Activated naive CD4-positive, alpha-beta T cell treated with anti-CD3 and anti-CD28 coated beads, Interleukin-2, amount 50 U/mL, for 24 hours (primary cell): ENCODE data around the gene SPAG17.

Source experiments
- H3K27ac Mint-ChIP-seq: one replicate; pipeline ENCODE4 v1.8.0; 2021; ENCODE audit warnings: mild to moderate bottlenecking, mixed read lengths
- H3K27me3 Mint-ChIP-seq: one replicate; pipeline ENCODE4 v1.8.0; 2021; ENCODE audit warnings: mixed read lengths
- H3K36me3 Mint-ChIP-seq: one replicate; pipeline ENCODE4 v1.8.0; 2021; ENCODE audit warnings: mixed read lengths
- H3K4me1 Mint-ChIP-seq: one replicate; pipeline ENCODE4 v1.8.0; 2021; ENCODE audit warnings: mixed read lengths
- H3K4me3 Mint-ChIP-seq: one replicate; pipeline ENCODE4 v1.8.0; 2021; ENCODE audit warnings: mild to moderate bottlenecking, mixed read lengths
- H3K9me3 Mint-ChIP-seq: one replicate; pipeline ENCODE4 v1.8.0; 2021; ENCODE audit warnings: mixed read lengths

SPAG17 gene

GRCh38 chr1:118189564-118189963 lies 4.5 kb upstream of the SPAG17 start:
- Mint-ChIP-seq H3K27ac (no peak overlapping the region), H3K4me1 (peaks cover 7% of the 10 kb centered on the region), H3K36me3 (no peaks in the 10 kb centered on the region), H3K9me3 (peaks cover 24% of the 10 kb centered on the region), H3K4me3 (no peak overlapping the region), H3K27me3 (peaks cover 8% of the 10 kb centered on the region)

- Mint-ChIP-seq H3K36me3 (no peaks in the 10 kb centered on the region), H3K27ac (no peak overlapping the region), H3K9me3 (peaks cover 22% of the 10 kb centered on the region), H3K27me3 (peaks cover 10% of the 10 kb centered on the region), H3K4me3 (no peak overlapping the region), H3K4me1 (peaks cover 8% of the 10 kb centered on the region)
Observed at GRCh38 chr1:118188411-118188810, 3.4 kb upstream of the SPAG17 start.

DNA sequence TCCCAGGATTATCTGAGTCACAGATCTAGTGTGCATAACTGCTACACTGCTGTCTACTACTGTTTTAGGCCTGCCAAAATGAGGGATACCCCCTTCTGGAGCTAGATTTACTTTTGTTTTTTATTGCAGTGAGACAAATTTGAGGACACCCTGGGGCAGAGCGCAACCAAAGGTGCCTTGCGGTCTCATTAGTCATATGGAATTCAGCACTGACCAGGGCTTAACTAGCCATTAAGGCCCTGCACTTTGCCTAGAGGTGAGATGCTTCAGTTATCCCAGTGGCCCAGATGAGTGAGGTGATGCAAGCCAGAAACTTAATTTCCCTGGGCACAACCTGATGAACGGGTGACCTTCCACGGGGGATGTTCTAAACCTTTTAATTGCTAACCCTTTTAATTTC lies 998 bp upstream of the SPAG17 start:
- Mint-ChIP-seq H3K27ac (no peak overlapping the region), H3K4me1 (peaks cover 8% of the 10 kb centered on the region), H3K9me3 (peaks cover 13% of the 10 kb centered on the region), H3K36me3 (no peaks in the 10 kb centered on the region), H3K4me3 (no peak overlapping the region), H3K27me3 (peaks cover 11% of the 10 kb centered on the region)

DNA sequence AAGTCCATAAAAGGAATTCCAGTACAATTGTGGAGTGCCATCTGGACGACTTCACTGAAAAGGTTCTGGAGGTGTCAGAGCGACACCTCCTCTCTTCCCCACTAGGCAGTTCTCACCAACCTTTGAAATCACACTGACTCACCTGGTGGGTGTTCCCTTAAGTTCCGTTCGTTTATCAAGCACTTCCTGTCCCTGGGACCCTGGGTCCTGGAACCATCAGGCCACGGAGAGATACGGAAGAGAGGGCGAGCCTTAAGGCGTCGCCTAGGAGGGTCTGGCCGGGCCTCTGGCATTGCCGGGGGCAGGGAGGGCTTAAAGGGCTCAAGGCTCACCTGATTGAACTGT lies 317 bp downstream of the SPAG17 start:
- Mint-ChIP-seq H3K27ac (no peak overlapping the region), H3K36me3 (no peaks in the 10 kb centered on the region), H3K9me3 (peaks cover 13% of the 10 kb centered on the region), H3K4me3 (no peak overlapping the region), H3K4me1 (peaks cover 8% of the 10 kb centered on the region), H3K27me3 (peaks cover 11% of the 10 kb centered on the region)

DNA sequence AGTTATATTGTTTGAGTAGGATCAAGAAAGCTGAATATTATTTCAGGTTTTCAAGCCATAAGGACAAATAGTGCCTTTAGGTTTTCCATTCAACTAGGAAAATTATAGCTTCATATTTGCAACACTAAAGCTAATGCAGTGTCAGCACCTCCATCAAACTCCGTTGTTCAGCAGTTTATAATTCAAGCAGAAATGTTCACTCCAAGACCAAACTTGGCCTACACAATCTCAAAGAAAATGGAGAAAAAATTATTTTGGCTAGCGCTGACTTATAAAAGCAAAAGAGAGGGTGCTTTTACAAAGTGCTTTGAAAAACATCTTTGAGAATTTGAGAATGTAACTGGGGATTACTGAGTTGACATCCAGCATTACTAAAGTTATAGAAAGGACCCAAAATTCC lies 1.4 kb downstream of the SPAG17 start:
- Mint-ChIP-seq H3K27me3 (peaks cover 11% of the 10 kb centered on the region), H3K4me1 (peaks cover 8% of the 10 kb centered on the region), H3K27ac (no peak overlapping the region), H3K9me3 (peaks cover 13% of the 10 kb centered on the region), H3K36me3 (no peaks in the 10 kb centered on the region), H3K4me3 (no peak overlapping the region)

DNA sequence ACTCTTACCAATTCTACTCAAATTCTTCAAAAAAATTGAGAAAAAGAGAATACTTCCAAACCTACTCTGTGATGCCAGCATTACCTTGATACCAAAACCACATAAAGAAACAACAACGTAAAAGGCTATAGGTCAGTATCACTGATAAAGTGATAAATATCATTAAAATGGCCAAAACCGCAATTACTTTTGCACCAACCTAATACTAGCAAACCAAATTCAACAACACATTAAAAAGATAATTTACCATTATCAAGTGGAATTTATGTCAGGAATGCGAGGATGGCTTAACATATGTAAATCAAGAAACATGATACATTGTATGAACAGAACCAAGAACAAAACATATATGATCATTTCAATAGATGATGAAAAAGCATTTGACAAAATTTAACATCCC lies 7.0 kb downstream of the SPAG17 start:
- no peak overlapping the region for H3K27ac Mint-ChIP-seq
- no peaks in the 10 kb centered on the region for H3K4me1 Mint-ChIP-seq
- H3K27me3 Mint-ChIP-seq: peaks cover 1% of the 10 kb centered on the region
- H3K9me3 Mint-ChIP-seq: peaks cover 16% of the 10 kb centered on the region
- no peak overlapping the region for H3K4me3 Mint-ChIP-seq
- no peaks in the 10 kb centered on the region for H3K36me3 Mint-ChIP-seq

- H3K4me3 Mint-ChIP-seq: no peak overlapping the region
- H3K9me3 Mint-ChIP-seq: peaks cover under 1% of the 10 kb centered on the region
- H3K27me3 Mint-ChIP-seq: peaks cover 2% of the 10 kb centered on the region
- no peaks in the 10 kb centered on the region for H3K36me3 Mint-ChIP-seq
- no peaks in the 10 kb centered on the region for H3K4me1 Mint-ChIP-seq
- H3K27ac Mint-ChIP-seq: no peak overlapping the region
Observed at GRCh38 chr1:118169016-118169415, 16.0 kb downstream of the SPAG17 start.

DNA sequence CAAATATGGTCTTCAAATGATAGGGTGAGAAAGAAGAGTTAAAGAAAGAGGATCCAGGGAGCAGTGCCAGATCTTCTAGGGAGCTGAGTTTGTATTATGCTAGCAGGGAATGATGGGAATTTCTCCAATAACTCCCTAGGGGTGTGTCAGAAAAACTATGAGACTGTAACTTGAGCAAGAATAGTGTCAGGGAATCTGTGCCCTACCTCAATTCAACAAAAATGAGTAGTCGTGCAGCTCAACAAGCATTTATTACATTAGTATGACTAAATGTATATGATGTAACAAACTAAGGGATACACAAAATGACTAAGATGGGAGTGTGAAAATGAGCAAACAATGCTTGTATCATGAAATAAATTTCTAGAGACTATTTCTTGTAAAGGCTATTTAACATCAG lies 24.2 kb downstream of the SPAG17 start:
- peaks cover 2% of the 10 kb centered on the region for H3K27me3 Mint-ChIP-seq
- H3K4me1 Mint-ChIP-seq: no peaks in the 10 kb centered on the region
- H3K4me3 Mint-ChIP-seq: no peak overlapping the region
- no peak overlapping the region for H3K27ac Mint-ChIP-seq
- no peaks in the 10 kb centered on the region for H3K36me3 Mint-ChIP-seq
- peaks cover 4% of the 10 kb centered on the region for H3K9me3 Mint-ChIP-seq

- H3K4me1 Mint-ChIP-seq: no peaks in the 10 kb centered on the region
- H3K4me3 Mint-ChIP-seq: no peak overlapping the region
- no peaks in the 10 kb centered on the region for H3K36me3 Mint-ChIP-seq
- peaks cover 4% of the 10 kb centered on the region for H3K9me3 Mint-ChIP-seq
- peaks cover 2% of the 10 kb centered on the region for H3K27me3 Mint-ChIP-seq
- H3K27ac Mint-ChIP-seq: no peak overlapping the region
Observed at GRCh38 chr1:118159569-118159968, 25.5 kb downstream of the SPAG17 start.

- no peak overlapping the region for H3K27ac Mint-ChIP-seq
- peaks cover 4% of the 10 kb centered on the region for H3K9me3 Mint-ChIP-seq
- peaks cover 2% of the 10 kb centered on the region for H3K27me3 Mint-ChIP-seq
- H3K4me1 Mint-ChIP-seq: no peaks in the 10 kb centered on the region
- no peak overlapping the region for H3K4me3 Mint-ChIP-seq
- no peaks in the 10 kb centered on the region for H3K36me3 Mint-ChIP-seq
Observed at GRCh38 chr1:118158924-118159323, 26.1 kb downstream of the SPAG17 start.

- Mint-ChIP-seq H3K36me3 (no peaks in the 10 kb centered on the region), H3K4me3 (no peak overlapping the region), H3K4me1 (no peaks in the 10 kb centered on the region), H3K27me3 (peaks cover 2% of the 10 kb centered on the region), H3K27ac (no peak overlapping the region), H3K9me3 (peaks cover 4% of the 10 kb centered on the region)
Observed at GRCh38 chr1:118157506-118157905, 27.5 kb downstream of the SPAG17 start.

GRCh38 chr1:118155106-118155505 lies 29.9 kb downstream of the SPAG17 start:
- Mint-ChIP-seq H3K4me1 (no peaks in the 10 kb centered on the region), H3K27ac (no peak overlapping the region), H3K36me3 (no peaks in the 10 kb centered on the region), H3K9me3 (no peaks in the 10 kb centered on the region), H3K27me3 (no peaks in the 10 kb centered on the region), H3K4me3 (no peak overlapping the region)

- Mint-ChIP-seq H3K27ac (no peak overlapping the region), H3K36me3 (no peaks in the 10 kb centered on the region), H3K9me3 (no peaks in the 10 kb centered on the region), H3K4me3 (no peak overlapping the region), H3K27me3 (peaks cover 2% of the 10 kb centered on the region), H3K4me1 (no peaks in the 10 kb centered on the region)
Observed at GRCh38 chr1:118154220-118154619, 30.8 kb downstream of the SPAG17 start.

DNA sequence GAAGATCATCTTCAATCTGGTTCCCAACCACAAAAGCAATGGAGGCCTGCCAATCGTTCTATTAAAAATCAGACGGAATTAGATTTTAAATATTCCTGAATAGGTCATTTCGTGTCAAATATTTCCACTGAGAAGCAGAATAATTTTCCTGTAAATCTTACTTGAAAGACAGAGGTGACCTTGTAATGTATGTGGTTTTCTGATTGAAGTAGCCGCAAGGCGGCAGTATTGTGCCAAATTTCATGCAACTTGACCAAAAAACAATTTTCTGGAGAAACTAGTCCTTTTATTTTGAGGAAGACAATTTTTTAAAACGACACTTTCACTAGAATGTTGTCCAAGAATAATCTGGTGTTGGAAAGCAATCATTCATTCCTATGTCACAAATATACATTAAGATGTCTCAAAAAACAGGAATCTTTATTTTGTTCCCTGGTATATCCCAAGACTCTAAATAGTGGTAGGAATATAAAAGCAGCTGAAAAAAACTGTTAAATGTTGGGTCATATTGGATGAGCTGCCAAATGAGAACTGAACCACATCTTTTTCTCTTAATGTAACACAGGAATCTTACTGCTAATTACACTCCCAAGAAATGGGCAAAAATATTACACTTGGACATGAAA lies 33.6 kb downstream of the SPAG17 start:
- H3K27ac Mint-ChIP-seq: no peak overlapping the region
- H3K36me3 Mint-ChIP-seq: no peaks in the 10 kb centered on the region
- H3K4me1 Mint-ChIP-seq: no peaks in the 10 kb centered on the region
- H3K4me3 Mint-ChIP-seq: no peak overlapping the region
- peaks cover 3% of the 10 kb centered on the region for H3K27me3 Mint-ChIP-seq
- H3K9me3 Mint-ChIP-seq: peaks cover 3% of the 10 kb centered on the region

GRCh38 chr1:118149799-118150198 lies 35.2 kb downstream of the SPAG17 start:
- H3K36me3 Mint-ChIP-seq: no peaks in the 10 kb centered on the region
- no peak overlapping the region for H3K4me3 Mint-ChIP-seq
- H3K27me3 Mint-ChIP-seq: peaks cover 4% of the 10 kb centered on the region
- H3K4me1 Mint-ChIP-seq: no peaks in the 10 kb centered on the region
- no peak overlapping the region for H3K27ac Mint-ChIP-seq
- peaks cover 3% of the 10 kb centered on the region for H3K9me3 Mint-ChIP-seq

- Mint-ChIP-seq H3K4me1 (no peaks in the 10 kb centered on the region), H3K4me3 (no peak overlapping the region), H3K27ac (no peak overlapping the region), H3K9me3 (peaks cover 3% of the 10 kb centered on the region), H3K27me3 (peaks cover 4% of the 10 kb centered on the region), H3K36me3 (no peaks in the 10 kb centered on the region)
Observed at GRCh38 chr1:118148034-118148433, 37.0 kb downstream of the SPAG17 start.

DNA sequence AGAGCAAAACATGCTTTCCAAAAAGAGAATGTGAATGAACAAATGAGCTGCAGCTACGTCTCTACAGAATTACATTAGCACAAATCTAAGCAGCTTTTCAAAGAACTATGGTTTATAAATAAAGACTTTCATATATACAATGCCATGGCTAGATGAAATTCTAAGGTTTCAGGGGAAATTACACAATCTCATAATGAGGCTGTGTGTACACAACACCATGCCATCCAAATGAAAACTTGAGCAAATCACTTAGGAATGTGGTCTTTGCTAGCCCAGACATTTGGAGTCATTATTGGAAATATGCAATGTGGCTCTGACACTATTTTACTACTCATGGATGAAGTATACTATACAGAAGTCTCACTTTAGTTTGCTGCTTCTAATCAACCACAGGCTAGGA lies 37.5 kb downstream of the SPAG17 start:
- H3K27me3 Mint-ChIP-seq: peaks cover 7% of the 10 kb centered on the region

More for the DNA sequence above, 37.5 kb downstream of the SPAG17 start:
- H3K36me3 Mint-ChIP-seq: no peaks in the 10 kb centered on the region
- H3K27ac Mint-ChIP-seq: no peak overlapping the region
- H3K4me1 Mint-ChIP-seq: no peaks in the 10 kb centered on the region
- H3K4me3 Mint-ChIP-seq: no peak overlapping the region
- peaks cover 3% of the 10 kb centered on the region for H3K9me3 Mint-ChIP-seq
